HEK293 (cell line): ENCODE results near the gene MSTO1.
"Not testable (repeated sequence)": the region's sequence is repeated elsewhere in the genome, so short reads cannot be mapped to it uniquely, and the experiment has no call there.

Source experiments
- CTCF ChIA-PET: fragments of 350-600 bp; formaldehyde crosslinking; extraction: SDS; loops from one replicate; lab custom pipeline; 2021; ENCODE audit warnings: antibody characterized with exemption; lab: Yijun Ruan, JAX
- POLR2A ChIA-PET: fragments of 300-600 bp; formaldehyde crosslinking; extraction: SDS; loops from one replicate; lab custom pipeline; 2020; ENCODE audit warnings: antibody characterized with exemption, inconsistent platforms; lab: Yijun Ruan, JAX
- H3K27ac ChIP-seq: fragments of 200-500 bp; sonication (Bioruptor generic); 2 replicates; pipeline ENCODE4 v1.5.1; 2014; ENCODE audit warnings: low read depth, low read length, control low read depth, inconsistent platforms; ENCODE audit errors: extremely low read depth
- H3K36me3 ChIP-seq, 2 experiments: fragments of 200-500 bp in 1 of 2; sonication (Bioruptor generic) in 1 of 2; 1 replicate in 1 of 2; 2 replicates in 1 of 2; pipeline ENCODE4 v1.5.1; 2014 to 2017; ENCODE audit warnings: inconsistent platforms in 2 of 2, low read length in 2 of 2; ENCODE audit not compliant: control insufficient read depth in 2 of 2, insufficient read depth in 1 of 2
- H3K4me1 ChIP-seq: fragments of 200-500 bp; sonication (Bioruptor generic); 2 replicates; pipeline ENCODE4 v1.5.1; 2014; ENCODE audit warnings: mild to moderate bottlenecking, low read length, inconsistent platforms; ENCODE audit not compliant: control insufficient read depth, insufficient read depth
- H3K4me3 ChIP-seq: 2 replicates; pipeline ENCODE4 v1.5.1; 2011; ENCODE audit warnings: low read depth, mild to moderate bottlenecking, control low read depth, low read length, moderate library complexity
- H3K9me3 ChIP-seq: fragments of 200-500 bp; sonication (Bioruptor generic); 2 replicates; pipeline ENCODE4 v1.5.1; 2014; ENCODE audit warnings: low read depth, low read length, inconsistent platforms; ENCODE audit not compliant: control insufficient read depth, insufficient read depth
- MZF1 ChIP-seq: fragments of 450-650 bp; formaldehyde crosslinking; IDR thresholded peaks from 2 replicates; pipeline ENCODE4 v1.5.1; 2017; ENCODE audit warnings: missing biosample characterization, missing genetic modification characterization, borderline replicate concordance
- OVOL3 ChIP-seq: fragments of 450-650 bp; formaldehyde crosslinking; IDR thresholded peaks from 2 replicates; pipeline ENCODE4 v1.5.1; 2016; ENCODE audit warnings: missing biosample characterization, missing genetic modification characterization
- ZBTB21 ChIP-seq: fragments of 450-650 bp; formaldehyde crosslinking; IDR thresholded peaks from 2 replicates; pipeline ENCODE4 v1.5.1; 2017; ENCODE audit warnings: missing biosample characterization, missing genetic modification characterization
- ZFP3 ChIP-seq: fragments of 450-650 bp; formaldehyde crosslinking; IDR thresholded peaks from 2 replicates; pipeline ENCODE4 v1.5.1; 2016; ENCODE audit warnings: low read depth, missing biosample characterization, missing genetic modification characterization
- ZNF146 ChIP-seq: fragments of 450-650 bp; formaldehyde crosslinking; IDR thresholded peaks from 2 replicates; pipeline ENCODE4 v1.5.1; 2016; ENCODE audit warnings: missing biosample characterization, missing genetic modification characterization
- ZNF223 ChIP-seq: fragments of 450-650 bp; formaldehyde crosslinking; IDR thresholded peaks from 2 replicates; pipeline ENCODE4 v1.5.1; 2016; ENCODE audit warnings: missing biosample characterization, missing genetic modification characterization
- ZNF24 ChIP-seq: fragments of 450-650 bp; formaldehyde crosslinking; IDR thresholded peaks from 2 replicates; pipeline ENCODE4 v1.5.1; 2016; ENCODE audit warnings: missing biosample characterization, missing genetic modification characterization
- ZNF302 ChIP-seq: fragments of 450-650 bp; formaldehyde crosslinking; IDR thresholded peaks from 2 replicates; pipeline ENCODE4 v1.5.1; 2016; ENCODE audit warnings: missing biosample characterization, missing genetic modification characterization, low read depth
- ZNF341 ChIP-seq: fragments of 450-650 bp; formaldehyde crosslinking; IDR thresholded peaks from 2 replicates; pipeline ENCODE4; 2016; ENCODE audit warnings: low read depth, missing biosample characterization, missing genetic modification characterization
- ZNF404 ChIP-seq: fragments of 450-650 bp; formaldehyde crosslinking; IDR thresholded peaks from 2 replicates; pipeline ENCODE4 v1.5.1; 2017; ENCODE audit warnings: missing biosample characterization, missing genetic modification characterization
- ZNF514 ChIP-seq: fragments of 450-650 bp; formaldehyde crosslinking; IDR thresholded peaks from 2 replicates; pipeline ENCODE4 v1.5.1; 2016; ENCODE audit warnings: missing biosample characterization, missing genetic modification characterization
- ZNF518A ChIP-seq: fragments of 450-650 bp; formaldehyde crosslinking; conservative IDR thresholded peaks from 2 replicates; pipeline ENCODE4 v1.5.1; 2016; ENCODE audit warnings: low read depth, missing biosample characterization, missing genetic modification characterization
- ZNF664 ChIP-seq: fragments of 450-650 bp; formaldehyde crosslinking; IDR thresholded peaks from 2 replicates; pipeline ENCODE4 v1.5.1; 2016; ENCODE audit warnings: missing biosample characterization, missing genetic modification characterization
- ZSCAN23 ChIP-seq: fragments of 450-650 bp; formaldehyde crosslinking; IDR thresholded peaks from 2 replicates; pipeline ENCODE4 v1.5.1; 2016; ENCODE audit warnings: missing biosample characterization, missing genetic modification characterization
- TF ChIP-seq, protein P1 (sequence below): fragments of 450-650 bp; formaldehyde crosslinking; IDR thresholded peaks from 2 replicates; pipeline ENCODE4 v1.5.1; 2016; ENCODE audit warnings: missing biosample characterization, missing genetic modification characterization, borderline replicate concordance

Gene MSTO1

DNA sequence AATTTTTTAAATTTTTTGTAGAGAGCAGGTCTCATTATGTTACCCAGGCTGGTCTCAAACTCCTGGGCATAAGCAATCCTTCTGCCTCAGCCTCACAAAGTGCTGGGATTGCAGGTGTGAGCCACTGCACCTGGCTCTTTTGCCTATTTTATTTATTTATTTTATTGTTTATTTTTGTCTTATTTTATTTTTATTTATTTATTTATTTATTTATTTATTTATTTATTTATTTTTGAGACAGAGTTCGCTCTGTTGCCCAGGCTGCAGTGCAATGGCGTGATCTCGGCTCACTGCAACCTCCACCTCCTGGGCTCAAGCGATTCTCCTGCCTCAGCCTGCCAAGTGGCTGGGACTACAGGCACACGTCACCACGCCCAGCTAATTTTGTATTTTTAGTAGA is 34.4 kb upstream of the MSTO1 start (continued):
- TF ChIP-seq ZNF518A (tag by site-specific recombination) (peak; percentile 98), ZFP3 (tag by site-specific recombination) (peak; percentile 60; the same call in 1 of the 2 replicates), ZNF24 (tag by site-specific recombination) (peak; percentile 43; the same call in 1 of the 2 replicates), ZNF302 (0 out of 2 replicates have a peak, but pooled peaks have one; percentile 49), ZNF146 (peak; percentile 5; the same call in 1 of the 2 replicates), ZBTB21 (tag by site-specific recombination) (peak; percentile 76), ZSCAN23 (0 out of 2 replicates have a peak, but pooled peaks have one; percentile 32), ZNF514 (tag by site-specific recombination) (peak; percentile 64; the same call in 1 of the 2 replicates), ZNF404 (tag by site-specific recombination) (peak; percentile 89), OVOL3 (tag by site-specific recombination) (peak; percentile 72; the same call in 1 of the 2 replicates), MZF1 (tag by site-specific recombination) (peak; percentile 18; the same call in 1 of the 2 replicates), ZNF664 (tag by site-specific recombination) (peak; percentile 92), ZNF341 (tag by site-specific recombination) (peak; percentile 38; the same call in 1 of the 2 replicates), ZNF223 (tag by site-specific recombination) (0 out of 2 replicates have a peak, but pooled peaks have one; percentile 51)
- TF ChIP-seq, protein P1, sequence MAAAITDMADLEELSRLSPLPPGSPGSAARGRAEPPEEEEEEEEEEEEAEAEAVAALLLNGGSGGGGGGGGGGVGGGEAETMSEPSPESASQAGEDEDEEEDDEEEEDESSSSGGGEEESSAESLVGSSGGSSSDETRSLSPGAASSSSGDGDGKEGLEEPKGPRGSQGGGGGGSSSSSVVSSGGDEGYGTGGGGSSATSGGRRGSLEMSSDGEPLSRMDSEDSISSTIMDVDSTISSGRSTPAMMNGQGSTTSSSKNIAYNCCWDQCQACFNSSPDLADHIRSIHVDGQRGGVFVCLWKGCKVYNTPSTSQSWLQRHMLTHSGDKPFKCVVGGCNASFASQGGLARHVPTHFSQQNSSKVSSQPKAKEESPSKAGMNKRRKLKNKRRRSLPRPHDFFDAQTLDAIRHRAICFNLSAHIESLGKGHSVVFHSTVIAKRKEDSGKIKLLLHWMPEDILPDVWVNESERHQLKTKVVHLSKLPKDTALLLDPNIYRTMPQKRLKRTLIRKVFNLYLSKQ (tag by site-specific recombination): peak; percentile 78; the same call in 1 of the 2 replicates

GRCh38 chr1:155583846-155584245 is 26.2 kb upstream of the MSTO1 start:
- H3K27ac ChIP-seq, H3K36me3 ChIP-seq, H3K4me1 ChIP-seq, H3K4me3 ChIP-seq, H3K9me3 ChIP-seq: not testable (repeated sequence)
- CTCF ChIA-PET: interaction anchor here (0.7 to 0.9 kb wide), 2 partner anchors 12 to 334 kb away, joined by 3 to 4 read pairs; no protein-coding TSS in a partner anchor
- POLR2A ChIA-PET: interaction anchor here (0.6 kb wide), 2 partner anchors 260 to 511 kb away, joined by 3 read pairs; no protein-coding TSS in a partner anchor

GRCh38 chr1:155589282-155589681 is 20.7 kb upstream of the MSTO1 start:
- H3K36me3 ChIP-seq, H3K9me3 ChIP-seq, H3K4me3 ChIP-seq, H3K4me1 ChIP-seq, H3K27ac ChIP-seq, POLR2A ChIA-PET: not testable (repeated sequence)
- CTCF ChIA-PET: interaction anchor here (0.6 to 4.0 kb wide), 2 partner anchors 339 to 759 kb away, joined by 3 to 47 read pairs; no protein-coding TSS in a partner anchor

- H3K36me3 ChIP-seq, H3K4me3 ChIP-seq, H3K4me1 ChIP-seq, H3K9me3 ChIP-seq, H3K27ac ChIP-seq: not testable (repeated sequence)
- ChIA-PET POLR2A (interaction anchor here (0.7 kb wide), 1 partner anchor 144 kb away, joined by 4 read pairs; no protein-coding TSS in a partner anchor), CTCF (interaction anchor here (0.7 to 4.0 kb wide), 3 partner anchors 88 to 340 kb away, joined by 3 to 47 read pairs (median 3); no protein-coding TSS in a partner anchor)
Measured at GRCh38 chr1:155590516-155591247, 19.3 kb upstream of the MSTO1 start.
